ENCODE results near the gene NMBR. TPM values are rescaled to one million over a fixed set of nuclear protein-coding genes. Genes with fewer than 3 reads are reported as not detected.

The NMBR gene
- total RNA-seq, 1 experiment from 2014 or later = not detected

DNA sequence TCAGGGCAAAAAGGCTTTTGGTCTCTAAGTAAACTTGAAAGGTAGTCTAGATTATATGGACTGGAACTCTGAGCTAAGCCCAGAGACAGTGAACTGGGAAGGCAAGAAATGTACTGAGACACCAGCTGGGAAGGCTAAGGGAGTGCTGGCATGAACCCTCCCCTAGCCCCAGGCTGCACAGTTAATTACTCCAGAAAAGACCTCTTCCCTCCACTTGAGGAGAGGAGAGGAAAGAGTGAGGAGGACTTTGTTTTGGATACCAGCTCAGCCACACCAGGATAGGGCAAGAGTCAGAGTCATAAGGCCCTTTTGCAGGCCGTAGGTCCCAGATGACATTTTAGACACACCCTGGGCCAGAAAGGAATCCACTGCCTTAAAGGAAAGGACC, 98.3 kb downstream of the NMBR start:
- H3K27me3 ChIP-seq (replicated peaks; ENCODE audit: insufficient read depth, low read depth, low read length, poor library complexity) = no peaks in the 10 kb centered on the region
- no peak for TF ChIP-seq EZH2 (IDR thresholded peaks at IDR 0.05; ENCODE audit: borderline replicate concordance, low read depth, low read length, poor library complexity, severe bottlenecking)
- TF ChIP-seq, protein P1, sequence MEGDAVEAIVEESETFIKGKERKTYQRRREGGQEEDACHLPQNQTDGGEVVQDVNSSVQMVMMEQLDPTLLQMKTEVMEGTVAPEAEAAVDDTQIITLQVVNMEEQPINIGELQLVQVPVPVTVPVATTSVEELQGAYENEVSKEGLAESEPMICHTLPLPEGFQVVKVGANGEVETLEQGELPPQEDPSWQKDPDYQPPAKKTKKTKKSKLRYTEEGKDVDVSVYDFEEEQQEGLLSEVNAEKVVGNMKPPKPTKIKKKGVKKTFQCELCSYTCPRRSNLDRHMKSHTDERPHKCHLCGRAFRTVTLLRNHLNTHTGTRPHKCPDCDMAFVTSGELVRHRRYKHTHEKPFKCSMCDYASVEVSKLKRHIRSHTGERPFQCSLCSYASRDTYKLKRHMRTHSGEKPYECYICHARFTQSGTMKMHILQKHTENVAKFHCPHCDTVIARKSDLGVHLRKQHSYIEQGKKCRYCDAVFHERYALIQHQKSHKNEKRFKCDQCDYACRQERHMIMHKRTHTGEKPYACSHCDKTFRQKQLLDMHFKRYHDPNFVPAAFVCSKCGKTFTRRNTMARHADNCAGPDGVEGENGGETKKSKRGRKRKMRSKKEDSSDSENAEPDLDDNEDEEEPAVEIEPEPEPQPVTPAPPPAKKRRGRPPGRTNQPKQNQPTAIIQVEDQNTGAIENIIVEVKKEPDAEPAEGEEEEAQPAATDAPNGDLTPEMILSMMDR (conservative IDR thresholded peaks at IDR 0.05; ENCODE audit: low read depth, low read length) = no peak
- ChIA-PET CTCF (no interaction called here), POLR2A (ENCODE audit: low non-redundant PET) (no interaction called here)
- H3K36me3 ChIP-seq (ENCODE audit: insufficient read depth, low read length, poor library complexity, severe bottlenecking) = no peaks in the 10 kb centered on the region
- H3K27ac ChIP-seq (ENCODE audit: low read depth, low read length, poor library complexity, severe bottlenecking) = no peak overlapping the region
- intact Hi-C loops (cut with micrococcal nuclease; ENCODE audit: unreplicated experiment) = no loop called here
- H3K4me3 ChIP-seq (ENCODE audit: low read depth, low read length, poor library complexity, severe bottlenecking) = no peak overlapping the region
- DNase-seq (ENCODE audit: low spot score) = no peak
- peaks cover 5% of the 10 kb centered on the region for H3K9me3 ChIP-seq (ENCODE audit: low read depth, low read length, poor library complexity, severe bottlenecking)
- no peaks in the 10 kb centered on the region for H3K4me1 ChIP-seq (ENCODE audit: insufficient read depth, low read length, poor library complexity, severe bottlenecking)
- no TSS peak for BruUV-seq (replicated peaks)

DNA sequence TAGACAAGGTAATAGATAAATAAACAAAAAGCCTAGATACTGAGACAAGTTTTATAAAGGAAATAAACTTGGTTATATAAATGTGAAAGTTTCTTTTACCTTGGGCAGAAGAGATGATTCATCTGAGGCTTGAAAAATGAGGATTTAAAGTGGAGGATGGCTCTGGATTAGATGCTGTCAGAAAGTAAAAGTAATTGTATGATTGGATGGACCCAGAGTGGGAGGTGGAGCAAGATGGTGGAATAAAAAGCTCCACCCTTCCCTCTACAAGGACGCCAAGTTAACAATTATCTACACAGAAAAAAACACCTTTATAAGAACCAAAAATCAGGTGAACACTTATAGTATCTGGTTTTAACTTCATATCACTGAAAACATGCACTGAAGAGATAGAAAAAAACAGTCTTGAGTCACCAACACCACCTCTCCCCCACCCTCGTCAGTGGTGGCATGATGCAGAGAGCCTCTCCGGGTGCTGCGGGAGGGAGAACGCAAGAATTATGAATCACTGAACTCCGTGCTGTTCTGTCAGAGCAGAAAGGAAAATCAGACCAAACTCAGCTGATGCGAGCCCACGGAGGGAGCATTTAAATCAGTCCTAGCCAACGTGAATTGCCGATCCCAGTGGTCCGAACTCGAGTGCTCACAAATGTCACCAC, 98.9 kb downstream of the NMBR start:
- H3K27ac ChIP-seq (ENCODE audit: low read depth, low read length, poor library complexity, severe bottlenecking) = no peak overlapping the region
- H3K4me1 ChIP-seq (ENCODE audit: insufficient read depth, low read length, poor library complexity, severe bottlenecking) = no peaks in the 10 kb centered on the region
- H3K4me3 ChIP-seq (ENCODE audit: low read depth, low read length, poor library complexity, severe bottlenecking) = no peak overlapping the region
- H3K36me3 ChIP-seq (ENCODE audit: insufficient read depth, low read length, poor library complexity, severe bottlenecking) = no peaks in the 10 kb centered on the region
- ChIA-PET CTCF (no interaction called here), POLR2A (ENCODE audit: low non-redundant PET) (no interaction called here)
- no peaks in the 10 kb centered on the region for H3K27me3 ChIP-seq (replicated peaks; ENCODE audit: insufficient read depth, low read depth, low read length, poor library complexity)
- BruUV-seq (replicated peaks) = no TSS peak
- no peak for DNase-seq (ENCODE audit: low spot score)
- TF ChIP-seq EZH2 (IDR thresholded peaks at IDR 0.05; ENCODE audit: borderline replicate concordance, low read depth, low read length, poor library complexity, severe bottlenecking) = no peak
- TF ChIP-seq, protein P1 (conservative IDR thresholded peaks at IDR 0.05; ENCODE audit: low read depth, low read length) = no peak
- peaks cover 5% of the 10 kb centered on the region for H3K9me3 ChIP-seq (ENCODE audit: low read depth, low read length, poor library complexity, severe bottlenecking)
- intact Hi-C loops (cut with micrococcal nuclease; ENCODE audit: unreplicated experiment) = no loop called here

DNA sequence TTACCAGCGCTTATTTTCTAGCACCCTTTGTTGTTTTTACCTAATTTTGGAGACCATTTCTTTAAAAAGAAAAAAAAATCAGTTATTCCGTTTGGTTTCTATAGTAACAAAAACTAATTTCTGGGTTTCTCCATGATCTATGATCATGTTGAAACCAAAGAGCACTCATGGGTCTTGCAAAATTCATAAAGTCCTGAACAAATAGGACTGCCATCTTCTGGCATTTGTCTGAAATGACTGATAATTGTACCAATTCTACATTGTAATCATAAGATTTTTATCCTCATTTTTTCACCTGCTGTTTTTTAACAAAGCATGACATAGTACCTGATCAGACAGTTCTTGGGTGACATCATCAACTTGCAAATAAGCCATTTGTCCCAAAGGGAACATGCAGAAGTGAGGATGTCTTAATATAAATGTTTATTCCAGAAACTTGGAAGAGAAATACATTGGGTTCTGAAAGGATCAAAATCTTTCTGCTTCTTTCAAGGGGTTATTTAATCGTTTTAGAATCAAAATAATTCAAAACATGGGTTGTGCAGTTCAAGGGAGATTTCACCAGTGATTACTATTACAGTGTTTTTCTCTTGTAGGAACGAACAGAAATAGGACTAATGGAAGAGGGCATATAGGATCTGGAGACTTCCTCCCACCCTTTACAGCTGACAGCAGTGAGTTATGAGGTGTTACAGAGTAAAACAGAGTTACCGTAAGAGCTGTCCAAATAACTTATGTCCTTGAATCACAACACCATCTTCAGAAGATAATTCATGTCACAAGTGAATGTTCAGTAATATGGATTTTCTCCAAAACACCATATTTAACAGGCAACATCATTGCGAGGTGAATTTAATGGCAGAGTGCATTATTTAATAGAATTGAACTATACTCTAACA, 101.3 kb downstream of the NMBR start:
- TF ChIP-seq, protein P1 (conservative IDR thresholded peaks at IDR 0.05; ENCODE audit: low read depth, low read length) = peak; percentile 53
- TF ChIP-seq EZH2 (IDR thresholded peaks at IDR 0.05; ENCODE audit: borderline replicate concordance, low read depth, low read length, poor library complexity, severe bottlenecking) = no peak
- intact Hi-C loops (cut with micrococcal nuclease; ENCODE audit: unreplicated experiment) = loop anchor here (2.0 kb wide), 1 partner anchor 57 kb away; no protein-coding TSS in a partner anchor
- peak; percentile 48 for DNase-seq (ENCODE audit: low spot score)
- no peaks in the 10 kb centered on the region for H3K27me3 ChIP-seq (replicated peaks; ENCODE audit: insufficient read depth, low read depth, low read length, poor library complexity)
- no peaks in the 10 kb centered on the region for H3K4me1 ChIP-seq (ENCODE audit: insufficient read depth, low read length, poor library complexity, severe bottlenecking)
- H3K9me3 ChIP-seq (ENCODE audit: low read depth, low read length, poor library complexity, severe bottlenecking) = no peaks in the 10 kb centered on the region
- BruUV-seq (replicated peaks) = no TSS peak
- H3K27ac ChIP-seq (ENCODE audit: low read depth, low read length, poor library complexity, severe bottlenecking) = no peak overlapping the region
- no peak overlapping the region for H3K4me3 ChIP-seq (ENCODE audit: low read depth, low read length, poor library complexity, severe bottlenecking)
- no peaks in the 10 kb centered on the region for H3K36me3 ChIP-seq (ENCODE audit: insufficient read depth, low read length, poor library complexity, severe bottlenecking)
- ChIA-PET CTCF (no interaction called here), POLR2A (ENCODE audit: low non-redundant PET) (no interaction called here)
